Bronchial epithelial cell (primary cell): Measurements from ENCODE around the gene UAP1L1. TPM values are rescaled to one million over a fixed set of nuclear protein-coding genes. Genes with fewer than 3 reads are reported as not detected.

Experiments
- DNase-seq: peaks from one replicate; pipeline ENCODE4 v3.0.0-alpha.2; 2010; ENCODE audit warnings: low read depth
- FAIRE-seq: peaks from 2 replicates; lab custom pipeline; 2011; peaks lifted over from hg19 to GRCh38; lab: Jason Lieb, UNC
- H3K27me3 ChIP-seq: 2 replicates; pipeline ENCODE4 v1.5.1; 2011; ENCODE audit warnings: low read length; ENCODE audit not compliant: control insufficient read depth, insufficient read depth
- H3K36me3 ChIP-seq: 2 replicates; pipeline ENCODE4 v1.5.1; 2011; ENCODE audit warnings: low read length; ENCODE audit not compliant: control insufficient read depth, insufficient read depth
- H3K4me3 ChIP-seq: 2 replicates; pipeline ENCODE4 v1.5.1; 2011; ENCODE audit warnings: mild to moderate bottlenecking, low read depth, low read length, control low read depth
- total RNA-seq: library from RNA; depleted of rRNA; stranded (reverse); fragments of >200 nt; gene quantifications from 2 replicates; pipeline ENCODE4 v1.2.1, GENCODE V29; 2014
- TF ChIP-seq, protein P1 (sequence below): IDR thresholded peaks from 2 replicates; pipeline ENCODE4 v1.5.1; 2011; ENCODE audit warnings: mild to moderate bottlenecking, moderate library complexity, low read length, control low read depth, inconsistent platforms; ENCODE audit not compliant: insufficient read depth, severe bottlenecking

Gene UAP1L1
- total RNA-seq, 1 donor from 2014 or later, result 3.2 TPM

DNA sequence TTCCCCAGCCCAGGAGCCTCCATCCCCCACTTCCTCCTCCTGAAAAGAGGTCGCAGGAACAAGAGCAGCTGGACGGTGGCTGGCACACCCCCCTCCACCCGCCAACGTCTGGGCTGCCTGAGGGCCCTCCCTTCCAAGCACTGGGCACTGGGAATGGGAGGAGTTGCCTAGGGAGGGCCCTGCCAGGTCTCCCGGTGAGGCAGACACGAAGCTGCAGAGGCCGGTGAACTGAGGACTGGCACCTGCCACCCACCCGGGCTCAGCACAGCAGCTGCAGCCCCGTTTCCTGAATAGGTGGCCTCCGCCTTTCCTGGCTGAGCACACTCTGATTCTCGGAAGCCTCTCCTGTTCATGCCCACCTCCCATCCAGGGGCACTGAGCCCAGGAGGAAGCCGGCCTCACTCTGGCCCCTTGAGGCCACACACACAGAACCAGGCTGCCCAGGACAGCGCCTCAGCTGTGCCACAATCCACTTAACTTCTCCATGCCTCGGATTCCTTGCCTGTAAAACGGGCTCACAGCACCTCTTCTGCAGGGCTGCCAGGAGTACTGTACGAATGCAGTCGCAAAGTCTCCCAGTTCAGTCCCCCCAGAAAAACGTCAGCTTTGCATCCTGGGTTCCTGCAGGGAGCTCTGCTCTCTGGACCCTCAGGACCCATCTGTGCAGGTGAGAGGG lies 32.7 kb upstream of the UAP1L1 start:
- FAIRE-seq, result no peak
- peaks cover 4% of the 10 kb centered on the region for H3K36me3 ChIP-seq
- H3K27me3 ChIP-seq, result peaks cover 4% of the 10 kb centered on the region
- peak overlapping the region; percentile 63 for H3K4me3 ChIP-seq
- DNase-seq, result no peak
- TF ChIP-seq, protein P1, sequence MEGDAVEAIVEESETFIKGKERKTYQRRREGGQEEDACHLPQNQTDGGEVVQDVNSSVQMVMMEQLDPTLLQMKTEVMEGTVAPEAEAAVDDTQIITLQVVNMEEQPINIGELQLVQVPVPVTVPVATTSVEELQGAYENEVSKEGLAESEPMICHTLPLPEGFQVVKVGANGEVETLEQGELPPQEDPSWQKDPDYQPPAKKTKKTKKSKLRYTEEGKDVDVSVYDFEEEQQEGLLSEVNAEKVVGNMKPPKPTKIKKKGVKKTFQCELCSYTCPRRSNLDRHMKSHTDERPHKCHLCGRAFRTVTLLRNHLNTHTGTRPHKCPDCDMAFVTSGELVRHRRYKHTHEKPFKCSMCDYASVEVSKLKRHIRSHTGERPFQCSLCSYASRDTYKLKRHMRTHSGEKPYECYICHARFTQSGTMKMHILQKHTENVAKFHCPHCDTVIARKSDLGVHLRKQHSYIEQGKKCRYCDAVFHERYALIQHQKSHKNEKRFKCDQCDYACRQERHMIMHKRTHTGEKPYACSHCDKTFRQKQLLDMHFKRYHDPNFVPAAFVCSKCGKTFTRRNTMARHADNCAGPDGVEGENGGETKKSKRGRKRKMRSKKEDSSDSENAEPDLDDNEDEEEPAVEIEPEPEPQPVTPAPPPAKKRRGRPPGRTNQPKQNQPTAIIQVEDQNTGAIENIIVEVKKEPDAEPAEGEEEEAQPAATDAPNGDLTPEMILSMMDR, result no peak

DNA sequence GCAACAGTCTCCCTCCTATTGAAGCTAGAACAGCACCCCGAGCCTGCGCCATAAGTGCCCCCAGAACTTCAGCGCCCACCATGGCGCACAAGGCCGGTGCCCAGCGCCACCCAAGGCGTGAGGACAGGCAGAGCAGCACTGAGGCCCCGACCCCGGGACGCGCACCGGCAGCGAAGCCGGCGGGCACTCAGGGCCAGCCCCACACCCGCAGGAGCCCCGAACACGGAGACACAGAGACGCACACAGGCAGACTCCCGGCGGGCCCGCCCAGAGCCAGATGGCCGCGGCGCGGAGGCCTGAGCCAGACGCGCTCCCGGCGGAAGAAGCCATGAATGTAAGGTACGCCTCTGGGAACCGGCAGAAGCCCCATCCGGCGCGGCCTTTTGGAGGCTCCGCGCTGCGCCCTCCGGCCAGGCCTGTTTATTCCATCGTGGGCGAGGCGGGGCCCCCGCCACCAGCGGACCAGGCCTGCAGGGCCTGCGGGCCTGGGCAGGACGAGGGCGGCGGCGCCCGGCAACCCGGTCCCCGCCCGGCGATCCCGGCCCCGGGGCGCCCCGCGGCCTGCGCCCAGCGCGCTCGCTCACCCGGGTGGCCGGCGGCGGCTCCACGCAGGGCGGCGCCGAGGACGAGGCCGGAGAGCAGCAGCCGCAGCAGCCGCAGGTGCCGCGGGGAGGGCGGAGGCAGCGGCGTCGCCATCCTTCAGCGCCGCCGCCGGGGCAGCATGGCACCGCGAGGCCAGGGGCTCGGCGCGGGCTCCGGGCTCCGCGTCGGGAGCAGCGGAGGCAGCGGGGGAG lies 31.8 kb upstream of the UAP1L1 start:
- FAIRE-seq (no peak), DNase-seq (no peak)
- TF ChIP-seq, protein P1, result no peak
- H3K27me3 ChIP-seq, result peaks cover 4% of the 10 kb centered on the region
- H3K4me3 ChIP-seq, result peak overlapping the region; percentile 63
- H3K36me3 ChIP-seq, result peaks cover 3% of the 10 kb centered on the region

DNA sequence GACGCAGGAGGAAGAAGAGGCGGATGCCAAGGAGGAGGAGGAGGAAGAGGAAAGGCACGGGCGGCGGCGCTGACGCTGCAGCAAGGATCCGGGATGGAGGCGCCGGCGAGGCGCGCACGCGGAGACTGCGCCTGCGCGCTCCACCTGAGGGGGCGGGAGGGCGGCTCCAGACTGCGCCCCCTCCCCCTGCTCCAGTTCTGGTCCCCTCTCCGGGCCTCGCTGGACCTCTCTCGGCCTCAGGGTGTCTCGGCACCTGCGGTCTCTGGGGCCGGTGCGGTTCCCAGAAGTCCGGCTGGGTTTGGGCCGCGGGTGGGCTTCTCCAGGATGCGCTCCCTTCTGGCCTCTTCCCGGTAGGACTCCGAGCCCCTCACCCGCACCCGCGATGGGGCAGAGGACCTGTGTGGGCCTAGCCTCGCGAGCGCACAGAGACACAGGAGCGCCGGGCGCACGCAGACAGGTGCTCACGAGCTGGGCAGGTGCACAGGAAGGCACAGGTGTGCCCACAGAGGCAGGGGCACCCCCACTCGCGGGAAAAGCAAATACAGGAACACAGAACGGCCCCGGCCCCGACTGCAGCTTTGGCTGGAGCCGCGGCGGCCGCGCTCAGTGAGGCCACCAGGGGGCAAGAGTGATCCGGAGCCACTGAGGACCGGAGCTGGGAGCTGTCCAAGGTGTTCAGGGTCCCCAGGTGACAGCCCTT lies 31.1 kb upstream of the UAP1L1 start, which contains the start of gene NPDC1:
TSS of gene NPDC1 (minus strand) at position 90 of the 700 bp plus-strand sequence. CDS start 188 bp downstream, outside the sequence.
- H3K4me3 ChIP-seq, result peak within 1 kb of the TSS; percentile 63
- FAIRE-seq (no peak), DNase-seq (peak; percentile 52)
- TF ChIP-seq, protein P1, result peak; percentile 95
- H3K36me3 ChIP-seq, result peaks cover 3% of the 10 kb centered on the region
- H3K27me3 ChIP-seq, result peaks cover 4% of the 10 kb centered on the region

- no peak for DNase-seq
- TF ChIP-seq, protein P1, result no peak
- Histone ChIP-seq H3K27me3 (peaks cover 7% of the 10 kb centered on the region), H3K36me3 (no peaks in the 10 kb centered on the region), H3K4me3 (no peak overlapping the region)
- FAIRE-seq, result no peak
Measured at GRCh38 chr9:137048655-137049543, 28.4 kb upstream of the UAP1L1 start.
